ENCODE results near the gene BEND3.
"Not testable (repeated sequence)": the region's sequence is repeated elsewhere in the genome, so short reads cannot be mapped to it uniquely, and the experiment has no call there.

BEND3 gene

GRCh38 chr6:107121266-107121665, 6.0 kb upstream of the BEND3 start:
- DNase-seq (ENCODE audit: low read depth), result no peak

GRCh38 chr6:107120404-107120803, 5.1 kb upstream of the BEND3 start:
- DNase-seq (ENCODE audit: low read depth), result no peak

- no peak for DNase-seq (ENCODE audit: low read depth)
Observed at GRCh38 chr6:107118976-107119375, 3.7 kb upstream of the BEND3 start.

- not testable (repeated sequence) for DNase-seq (ENCODE audit: low read depth)
Observed at GRCh38 chr6:107118540-107118939, 3.2 kb upstream of the BEND3 start.

GRCh38 chr6:107116931-107117330, 1.6 kb upstream of the BEND3 start:
- no peak for DNase-seq (ENCODE audit: low read depth)

DNA sequence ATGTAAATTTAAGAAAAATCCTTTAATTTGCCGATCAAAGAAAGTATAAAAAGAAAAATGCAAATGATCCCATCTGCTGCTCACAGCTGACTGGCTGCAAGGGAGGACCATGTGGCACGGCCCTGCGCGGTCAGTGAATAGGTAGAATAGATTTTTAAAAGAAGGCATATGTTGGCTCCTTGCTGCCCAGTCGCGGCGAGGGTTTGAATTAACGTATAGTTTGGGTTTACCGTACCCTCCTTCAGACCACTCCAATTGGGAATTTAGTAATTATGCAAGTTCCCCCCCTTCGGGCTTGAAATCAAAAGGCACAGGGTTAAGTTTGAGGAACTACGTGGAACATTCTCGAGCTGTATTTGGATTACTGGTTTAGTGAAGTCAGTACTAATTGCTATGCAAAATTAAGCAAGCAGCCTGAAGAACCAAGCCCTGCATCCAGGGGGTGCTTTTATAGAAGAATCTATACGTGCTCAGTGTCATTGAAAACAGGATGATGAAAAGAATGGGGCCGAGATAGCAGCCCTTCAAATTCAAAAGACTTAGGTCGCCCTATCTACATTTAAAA, 1.1 kb upstream of the BEND3 start:
- no peak for DNase-seq (ENCODE audit: low read depth)

- no peak for DNase-seq (ENCODE audit: low read depth)
Observed at GRCh38 chr6:107115695-107116327, 496 bp upstream of the BEND3 start.

- DNase-seq (ENCODE audit: low read depth), result peak; percentile 38
Observed at GRCh38 chr6:107114213-107114925, 946 bp downstream of the BEND3 start.

- no peak for DNase-seq (ENCODE audit: low read depth)
Observed at GRCh38 chr6:107110200-107110599, 5.1 kb downstream of the BEND3 start.

GRCh38 chr6:107108201-107108890, 7.0 kb downstream of the BEND3 start:
- no peak for DNase-seq (ENCODE audit: low read depth)

GRCh38 chr6:107107791-107108190, 7.5 kb downstream of the BEND3 start:
- no peak for DNase-seq (ENCODE audit: low read depth)

GRCh38 chr6:107106165-107106564, 9.2 kb downstream of the BEND3 start:
- no peak for DNase-seq (ENCODE audit: low read depth)

DNA sequence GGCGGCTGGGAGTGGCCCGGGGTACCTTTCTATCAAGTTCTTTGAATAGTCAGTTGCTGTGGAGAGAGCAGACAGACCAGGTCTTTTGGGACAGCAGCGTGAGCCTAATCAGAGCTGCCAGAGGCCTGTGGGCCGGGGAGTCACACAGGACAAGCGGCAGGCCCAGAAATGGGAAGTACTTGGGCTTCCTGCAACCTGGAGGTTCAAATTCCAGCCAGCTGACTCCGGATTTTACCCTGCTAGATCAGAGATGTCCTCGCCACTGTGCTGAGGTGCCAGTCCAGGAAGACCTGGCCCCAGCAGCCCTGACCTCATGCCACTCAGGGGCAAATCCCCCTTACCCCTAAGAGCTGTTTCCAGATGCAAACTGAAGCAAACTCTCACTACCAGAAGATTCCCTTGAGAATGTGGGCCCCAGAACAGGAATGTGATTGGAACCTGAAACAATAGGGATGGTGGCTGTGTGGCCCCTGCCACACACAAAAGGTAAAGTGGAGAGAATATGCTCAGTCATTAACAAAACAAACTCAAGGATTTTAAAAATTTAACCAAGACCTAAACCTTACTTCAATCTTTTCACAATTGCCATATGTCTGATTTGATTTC, 9.7 kb downstream of the BEND3 start:
- no peak for DNase-seq (ENCODE audit: low read depth)

GRCh38 chr6:107103082-107103481, 12.2 kb downstream of the BEND3 start:
- no peak for DNase-seq (ENCODE audit: low read depth)

DNA sequence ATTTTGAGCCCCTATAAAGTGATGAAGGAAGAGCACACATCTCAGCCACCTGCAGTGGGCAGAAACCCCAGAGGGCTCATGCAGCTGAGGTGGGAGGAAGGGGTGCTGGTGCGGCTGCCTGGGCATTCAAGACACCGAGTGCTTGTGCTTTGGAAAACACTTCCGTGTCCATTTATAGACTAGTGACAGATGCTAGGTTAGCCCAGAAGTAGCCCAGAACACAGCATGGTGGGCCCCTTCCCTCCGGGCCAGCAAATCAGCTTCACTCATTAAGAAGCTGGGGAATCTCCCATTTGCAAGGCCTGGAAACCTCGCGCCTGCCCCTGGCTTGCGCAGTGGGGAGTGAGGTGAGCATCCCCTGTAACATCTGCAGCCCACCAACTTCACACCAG, 12.9 kb downstream of the BEND3 start:
- DNase-seq (ENCODE audit: low read depth), result no peak

DNA sequence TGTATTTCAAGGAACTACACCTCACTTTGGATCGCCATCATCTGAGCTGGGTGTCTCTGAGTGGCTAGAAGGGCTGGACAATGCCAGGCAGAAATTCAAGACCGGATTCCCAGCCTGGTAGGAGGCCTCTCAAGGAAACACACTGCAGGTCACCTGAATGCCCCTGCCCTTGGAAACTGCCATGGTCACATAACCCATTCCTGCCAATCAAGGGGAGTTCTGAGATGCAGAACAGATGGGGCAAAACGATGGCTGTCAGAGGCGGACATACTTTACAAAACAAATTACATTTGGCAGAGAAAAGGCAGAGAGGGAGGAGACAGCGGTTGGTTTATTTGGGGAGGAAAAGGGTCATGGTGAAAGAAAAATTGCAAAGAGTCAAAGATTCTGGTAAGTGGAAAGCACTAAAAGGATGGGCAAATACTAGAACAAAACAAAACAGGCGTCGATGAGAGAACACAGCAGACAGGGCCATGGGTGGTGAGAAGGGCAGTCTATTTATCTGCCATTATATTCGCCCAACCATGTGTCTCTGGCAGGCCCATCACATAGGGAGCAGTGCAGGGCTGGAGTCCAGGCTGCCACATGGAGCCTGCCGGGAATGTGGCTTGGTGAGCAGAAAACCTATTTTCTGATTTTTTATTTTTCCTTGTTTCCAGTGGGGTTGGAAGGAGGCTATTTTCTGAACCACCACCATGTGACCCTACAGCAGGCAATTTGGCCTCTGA, 13.5 kb downstream of the BEND3 start:
- DNase-seq (ENCODE audit: low read depth), result no peak

DNA sequence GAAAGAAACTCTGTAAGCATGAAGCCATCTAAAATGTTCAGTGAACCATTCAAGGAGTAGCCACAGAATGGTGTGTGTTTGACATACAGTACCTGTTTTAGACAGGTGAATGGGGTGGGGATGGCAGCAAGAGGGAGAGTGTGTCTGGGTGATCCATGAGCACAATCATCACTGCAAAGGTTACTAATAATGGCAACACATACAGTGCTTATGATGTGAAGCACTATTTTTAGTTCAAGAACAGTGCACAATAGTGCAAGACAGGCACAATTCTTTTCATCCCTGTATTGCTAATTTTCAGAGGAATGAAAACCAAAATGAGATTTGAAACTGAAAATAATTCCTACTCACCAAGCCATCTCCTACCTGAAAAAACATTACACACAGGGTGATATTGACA, 14.1 kb downstream of the BEND3 start:
- DNase-seq (ENCODE audit: low read depth), result no peak

DNA sequence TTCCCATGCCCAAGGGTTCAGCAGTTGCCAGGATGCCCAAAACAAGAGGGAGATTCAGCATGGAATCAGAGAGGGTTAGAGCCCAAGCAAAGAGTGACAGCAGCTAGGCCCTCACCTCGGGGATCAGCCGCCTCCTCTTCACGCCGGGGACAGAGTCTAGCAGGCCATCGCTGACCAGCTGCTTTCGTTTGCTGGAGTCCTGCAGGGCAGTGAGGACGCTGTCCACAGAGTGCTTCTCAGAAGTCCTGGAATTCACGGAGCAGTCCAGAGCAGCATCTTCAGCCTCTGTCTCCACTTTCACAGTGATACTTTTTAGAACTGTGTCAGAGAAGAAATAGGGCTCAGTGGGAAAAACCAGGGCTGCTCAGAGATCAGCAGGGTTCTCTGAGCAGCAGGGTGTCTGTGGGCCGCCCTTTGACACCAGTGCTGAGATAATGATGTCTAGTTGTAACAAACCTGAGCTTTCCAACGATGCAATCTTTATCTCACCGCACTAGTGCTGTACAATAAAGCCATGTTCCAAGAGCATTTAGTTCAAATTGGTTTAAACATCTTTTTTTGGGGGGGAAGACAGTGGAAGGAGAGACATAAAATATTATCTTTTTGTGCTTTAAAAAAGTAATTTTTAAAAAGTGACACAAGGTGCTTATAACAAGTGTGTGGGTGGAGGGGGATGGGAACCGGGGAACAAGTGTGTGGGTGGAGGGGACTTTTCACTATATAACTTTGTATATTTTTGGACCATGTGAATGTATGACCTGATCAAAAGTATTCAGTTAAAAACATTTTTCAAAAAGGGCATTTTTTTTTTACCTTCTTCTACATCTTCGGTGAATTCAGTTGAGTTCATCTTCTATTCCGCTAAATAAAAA, 16.6 kb downstream of the BEND3 start:
- DNase-seq (ENCODE audit: low read depth), result no peak

DNA sequence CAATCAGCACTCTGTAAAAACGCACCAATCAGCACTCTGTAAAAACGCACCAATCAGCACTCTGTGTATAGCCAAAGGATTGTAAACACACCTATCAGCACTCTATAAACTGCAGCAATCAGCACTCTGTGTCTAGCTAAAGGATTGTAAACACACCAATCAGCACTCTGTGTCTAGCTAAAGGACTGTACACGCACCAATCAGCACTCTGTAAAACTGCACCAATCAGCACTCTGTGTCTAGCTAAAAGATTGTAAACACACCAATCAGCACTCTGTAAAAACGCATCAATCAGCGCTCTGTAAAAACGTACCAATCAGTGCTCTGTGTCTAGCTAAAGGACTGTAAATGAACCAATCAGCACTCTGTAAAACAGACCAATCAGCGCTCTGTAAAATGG, 30.9 kb downstream of the BEND3 start:
- DNase-seq (ENCODE audit: low read depth), result not testable (repeated sequence)

DNA sequence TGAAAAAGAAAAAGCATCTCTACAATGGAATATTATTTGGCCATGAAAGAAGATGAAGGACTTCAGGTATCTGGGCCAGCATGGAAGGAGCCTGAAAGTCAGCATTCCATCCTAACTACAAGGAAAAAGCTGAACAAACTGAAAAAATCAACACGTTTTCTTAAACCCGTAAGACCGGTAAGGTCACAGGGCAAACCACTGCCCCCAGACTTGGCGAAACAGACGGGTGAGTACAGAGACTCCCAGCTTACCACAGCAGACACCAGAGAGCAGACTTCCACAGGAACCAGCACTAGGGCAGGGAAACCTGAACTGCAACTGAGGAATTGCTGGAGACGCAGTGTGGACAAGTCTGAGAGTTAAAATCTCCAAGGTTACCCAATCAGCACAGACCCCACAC, 31.4 kb downstream of the BEND3 start:
- DNase-seq (ENCODE audit: low read depth), result no peak

Data from stimulated activated CD8-positive, alpha-beta memory T cell treated with anti-CD3 and anti-CD28 coated beads, Interleukin-7, amount 100 ng/mL, for 24 hours (primary cell).